T-cell (primary cell): ENCODE measurements around the gene BPI. TPM values are rescaled to one million over a fixed set of nuclear protein-coding genes. Genes with fewer than 3 reads are reported as not detected.

Source experiments
- ATAC-seq, 4 experiments: fragments of 200-7000 bp in 3 of 4; fragments of 150-1000 bp in 1 of 4; cut with Tn5 transposase; replicated peaks in 1 of 4; 1 replicate in 3 of 4; 2 replicates in 1 of 4; pipeline ENCODE4 v1.10.0; 2021; ENCODE audit warnings: moderate library complexity in 3 of 4, mild to moderate bottlenecking in 2 of 4, moderate number of reproducible peaks in 1 of 4
- CTCF ChIA-PET, 2 donors: fragments of 300-600 bp; sonication (Branson Sonifier 250); formaldehyde crosslinking; loops; one replicate each; lab custom pipeline; 2022; ENCODE audit warnings: antibody characterized with exemption in 2 of 2; lab: Charles Lee
- POLR2A ChIA-PET, 2 donors: fragments of 300-600 bp; sonication (Branson Sonifier 250); formaldehyde crosslinking; loops; one replicate each; lab custom pipeline; 2022; ENCODE audit warnings: antibody characterized with exemption in 2 of 2; lab: Charles Lee
- DNase-seq, 35 experiments: peaks; one replicate each; pipeline versions ENCODE4 v3.0.0 to v3.0.0-alpha.2; 2013 to 2023
- H3K27ac ChIP-seq: one replicate; pipeline ENCODE4 v1.5.1; 2013; ENCODE audit warnings: low read length
- H3K27me3 ChIP-seq, 2 experiments: replicated peaks in 1 of 2; 1 replicate in 1 of 2; 2 replicates in 1 of 2; pipeline versions ENCODE4 v1.6.1 to v1.7.0; 2013; ENCODE audit warnings: low read length in 1 of 2, mixed read lengths in 1 of 2; ENCODE audit not compliant: control insufficient read depth in 2 of 2, insufficient read depth in 2 of 2; ENCODE audit errors: extremely low read depth in 1 of 2
- H3K36me3 ChIP-seq, 2 donors: 1 replicate in 1 of 2; 2 replicates in 1 of 2; pipeline versions ENCODE4 v1.6.1 to v1.7.0; 2013; ENCODE audit warnings: low read length in 1 of 2; ENCODE audit not compliant: control insufficient read depth in 2 of 2, insufficient read depth in 1 of 2; ENCODE audit errors: extremely low read depth in 1 of 2
- H3K4me1 ChIP-seq, 2 experiments: 1 replicate in 1 of 2; 2 replicates in 1 of 2; pipeline versions ENCODE4 v1.6.1 to v1.7.0; 2013; ENCODE audit warnings: low read length in 2 of 2, mixed read lengths in 1 of 2; ENCODE audit not compliant: insufficient read depth in 2 of 2, control insufficient read depth in 1 of 2; ENCODE audit errors: extremely low read depth in 1 of 2
- H3K4me3 ChIP-seq, 2 donors: 1 replicate in 1 of 2; 2 replicates in 1 of 2; pipeline versions ENCODE4 v1.5.1 to v1.7.0; 2013; ENCODE audit warnings: mild to moderate bottlenecking in 2 of 2, low read length in 1 of 2, moderate library complexity in 1 of 2; ENCODE audit not compliant: control insufficient read depth in 1 of 2; ENCODE audit errors: extremely low read depth in 1 of 2
- H3K9me3 ChIP-seq: 2 replicates; pipeline ENCODE4 v1.7.0; 2013
- H3K27ac Mint-ChIP-seq, 2 donors: one replicate each; pipeline ENCODE4 v1.8.0; 2020 to 2021; ENCODE audit warnings: mild to moderate bottlenecking in 2 of 2, mixed read lengths in 2 of 2
- H3K27me3 Mint-ChIP-seq, 2 donors: one replicate each; pipeline ENCODE4 v1.8.0; 2021 to 2022; ENCODE audit warnings: mixed read lengths in 2 of 2
- H3K36me3 Mint-ChIP-seq: one replicate; pipeline ENCODE4 v1.8.0; 2021; ENCODE audit warnings: mixed read lengths
- H3K4me1 Mint-ChIP-seq, 3 donors: one replicate each; pipeline ENCODE4 v1.8.0; 2020 to 2022; ENCODE audit warnings: mixed read lengths in 3 of 3, mild to moderate bottlenecking in 1 of 3
- H3K4me3 Mint-ChIP-seq, 3 donors: one replicate each; pipeline ENCODE4 v1.8.0; 2020 to 2022; ENCODE audit warnings: mild to moderate bottlenecking in 3 of 3, mixed read lengths in 3 of 3, moderate library complexity in 3 of 3
- H3K9me3 Mint-ChIP-seq, 3 donors: one replicate each; pipeline ENCODE4 v1.8.0; 2020 to 2022; ENCODE audit warnings: mixed read lengths in 3 of 3
- WGBS: methylation state at CpG from one replicate; pipeline ENCODE4 v1.1.5; 2013; ENCODE audit warnings: missing lambda C conversion rate; ENCODE audit not compliant: insufficient coverage; 5-methylcytosine and 5-hydroxymethylcytosine counted together
- total RNA-seq, 35 experiments: library from RNA in 6 of 35; stranded (reverse) in 6 of 35; fragments of 120-200 nt in 1 of 35; gene quantifications; one replicate each; pipeline versions ENCODE4 v1.2.1 to v1.2.4 and lab custom pipeline; 2013 to 2026

Gene BPI
- total RNA-seq, 5 donors from 2014 or later (not counting 1 experiment from before 2014, with no cell fraction given), result not detected

GRCh38 chr20:38326309-38326708 is 22.4 kb downstream of the BPI start:
- H3K4me1 ChIP-seq, result no peaks in the 10 kb centered on the region
- no peak overlapping the region for H3K27ac ChIP-seq
- peaks cover 0 to 42% of the 10 kb centered on the region in 2 experiments for H3K27me3 ChIP-seq
- no peaks in the 10 kb centered on the region for H3K36me3 ChIP-seq
- DNase-seq (no peak), ATAC-seq (no peak)
- POLR2A ChIA-PET, result no interaction called here
- WGBS, result 88% methylated on average over 4 of the region's 7 CpGs
- Mint-ChIP-seq H3K4me1 (no peaks in the 10 kb centered on the region), H3K4me3 (no peak overlapping the region), H3K27me3 (peaks cover 18 to 30% of the 10 kb centered on the region in 2 donors), H3K9me3 (no peaks in the 10 kb centered on the region), H3K27ac (no peak overlapping the region), H3K36me3 (no peaks in the 10 kb centered on the region)
- H3K9me3 ChIP-seq, result no peaks in the 10 kb centered on the region
- no peak overlapping the region for H3K4me3 ChIP-seq
- CTCF ChIA-PET, result no interaction called here

GRCh38 chr20:38330638-38331037 is 26.7 kb downstream of the BPI start:
- WGBS, result no CpG with 5 or more reads among the region's 3 CpGs
- no peak for DNase-seq
- no peaks in the 10 kb centered on the region for H3K36me3 ChIP-seq
- no peak for ATAC-seq
- H3K27ac ChIP-seq, result no peak overlapping the region
- H3K4me3 Mint-ChIP-seq, result no peak overlapping the region
- H3K9me3 Mint-ChIP-seq, result no peaks in the 10 kb centered on the region
- ChIA-PET POLR2A (no interaction called here), CTCF (no interaction called here)
- no peaks in the 10 kb centered on the region for H3K9me3 ChIP-seq
- H3K27me3 ChIP-seq, result peaks cover 0 to 36% of the 10 kb centered on the region in 2 experiments
- no peak overlapping the region for H3K4me3 ChIP-seq
- no peaks in the 10 kb centered on the region for H3K4me1 Mint-ChIP-seq
- no peak overlapping the region for H3K27ac Mint-ChIP-seq
- no peaks in the 10 kb centered on the region for H3K36me3 Mint-ChIP-seq
- no peaks in the 10 kb centered on the region for H3K4me1 ChIP-seq
- peaks cover 22 to 31% of the 10 kb centered on the region in 2 donors for H3K27me3 Mint-ChIP-seq

- no peak overlapping the region for H3K27ac Mint-ChIP-seq
- peaks cover 24 to 36% of the 10 kb centered on the region in 2 donors for H3K27me3 Mint-ChIP-seq
Measured at GRCh38 chr20:38331245-38331644, 27.3 kb downstream of the BPI start.

GRCh38 chr20:38331814-38332213 is 27.9 kb downstream of the BPI start:
- WGBS, result 78% methylated on average over 4 of the region's 8 CpGs
- ChIA-PET CTCF (interaction anchor here in 1 of 2 donors (0.7 kb wide), 1 partner anchor 26 kb away, joined by 3 read pairs; no protein-coding TSS in a partner anchor), POLR2A (no interaction called here)
- Histone ChIP-seq H3K27me3 (peaks cover 0 to 41% of the 10 kb centered on the region in 2 experiments), H3K4me3 (no peak overlapping the region), H3K9me3 (no peaks in the 10 kb centered on the region), H3K4me1 (no peaks in the 10 kb centered on the region), H3K36me3 (no peaks in the 10 kb centered on the region), H3K27ac (no peak overlapping the region)
- no peaks in the 10 kb centered on the region for H3K36me3 Mint-ChIP-seq
- no peak overlapping the region for H3K4me3 Mint-ChIP-seq
- no peaks in the 10 kb centered on the region for H3K9me3 Mint-ChIP-seq
- H3K27ac Mint-ChIP-seq, result no peak overlapping the region
- DNase-seq (no peak), ATAC-seq (no peak)
- H3K4me1 Mint-ChIP-seq, result no peaks in the 10 kb centered on the region
- peaks cover 25 to 38% of the 10 kb centered on the region in 2 donors for H3K27me3 Mint-ChIP-seq

More at GRCh38 chr20:38331245-38331644, 27.3 kb downstream of the BPI start:
- Histone ChIP-seq H3K36me3 (no peaks in the 10 kb centered on the region), H3K27ac (no peak overlapping the region), H3K4me3 (no peak overlapping the region), H3K4me1 (no peaks in the 10 kb centered on the region), H3K9me3 (no peaks in the 10 kb centered on the region), H3K27me3 (peaks cover 0 to 38% of the 10 kb centered on the region in 2 experiments)
- DNase-seq (no peak), ATAC-seq (no peak)
- Mint-ChIP-seq H3K4me1 (no peaks in the 10 kb centered on the region), H3K4me3 (no peak overlapping the region), H3K9me3 (no peaks in the 10 kb centered on the region), H3K36me3 (no peaks in the 10 kb centered on the region)
- ChIA-PET CTCF (interaction anchor here in 1 of 2 donors (0.7 kb wide), 1 partner anchor 27 kb away, joined by 3 read pairs; no protein-coding TSS in a partner anchor), POLR2A (no interaction called here)

- Histone ChIP-seq H3K4me1 (no peaks in the 10 kb centered on the region), H3K27me3 (peaks cover 0 to 37% of the 10 kb centered on the region in 2 experiments), H3K27ac (no peak overlapping the region), H3K9me3 (no peaks in the 10 kb centered on the region), H3K4me3 (no peak overlapping the region), H3K36me3 (no peaks in the 10 kb centered on the region)
- ATAC-seq (no peak), DNase-seq (no peak)
- H3K4me1 Mint-ChIP-seq, result no peaks in the 10 kb centered on the region
- no peaks in the 10 kb centered on the region for H3K36me3 Mint-ChIP-seq
- no peak overlapping the region for H3K27ac Mint-ChIP-seq
- no peak overlapping the region for H3K4me3 Mint-ChIP-seq
- POLR2A ChIA-PET, result no interaction called here
- CTCF ChIA-PET, result interaction anchor here in 1 of 2 donors (0.6 kb wide), 1 partner anchor 254 kb away, joined by 3 read pairs; no protein-coding TSS in a partner anchor
- WGBS, result 50% methylated on average over 1 of the region's 8 CpGs
- peaks cover 6 to 13% (median 7%) of the 10 kb centered on the region in 3 donors for H3K9me3 Mint-ChIP-seq
- peaks cover 27 to 32% of the 10 kb centered on the region in 2 donors for H3K27me3 Mint-ChIP-seq
Measured at GRCh38 chr20:38334016-38334415, 30.1 kb downstream of the BPI start.

GRCh38 chr20:38336726-38337125 is 32.8 kb downstream of the BPI start:
- Mint-ChIP-seq H3K27ac (no peak overlapping the region), H3K27me3 (peaks cover 19 to 28% of the 10 kb centered on the region in 2 donors), H3K36me3 (no peaks in the 10 kb centered on the region), H3K9me3 (peaks cover 6 to 13% (median 7%) of the 10 kb centered on the region in 3 donors), H3K4me1 (no peaks in the 10 kb centered on the region), H3K4me3 (no peak overlapping the region)
- DNase-seq (no peak), ATAC-seq (no peak)
- no peaks in the 10 kb centered on the region for H3K9me3 ChIP-seq
- WGBS, result no CpG with 5 or more reads among the region's 7 CpGs
- no peaks in the 10 kb centered on the region for H3K4me1 ChIP-seq
- ChIA-PET CTCF (no interaction called here), POLR2A (no interaction called here)
- no peak overlapping the region for H3K4me3 ChIP-seq
- no peaks in the 10 kb centered on the region for H3K36me3 ChIP-seq
- H3K27ac ChIP-seq, result no peak overlapping the region
- peaks cover 0 to 33% of the 10 kb centered on the region in 2 experiments for H3K27me3 ChIP-seq
